GM19468 (cell line): Measurements from ENCODE around the gene ARRB2.

Source experiments
- ATAC-seq: cut with Tn5 transposase; IDR thresholded peaks from one replicate; pipeline ENCODE4 v1.9.1; 2021; ENCODE audit warnings: mild to moderate bottlenecking, moderate library complexity, moderate number of reproducible peaks; ENCODE audit not compliant: unreplicated experiment; ENCODE audit errors: extremely low read depth

Gene ARRB2

GRCh38 chr17:4722678-4723240 is 12.3 kb downstream of the ARRB2 start:
- no peak for ATAC-seq

DNA sequence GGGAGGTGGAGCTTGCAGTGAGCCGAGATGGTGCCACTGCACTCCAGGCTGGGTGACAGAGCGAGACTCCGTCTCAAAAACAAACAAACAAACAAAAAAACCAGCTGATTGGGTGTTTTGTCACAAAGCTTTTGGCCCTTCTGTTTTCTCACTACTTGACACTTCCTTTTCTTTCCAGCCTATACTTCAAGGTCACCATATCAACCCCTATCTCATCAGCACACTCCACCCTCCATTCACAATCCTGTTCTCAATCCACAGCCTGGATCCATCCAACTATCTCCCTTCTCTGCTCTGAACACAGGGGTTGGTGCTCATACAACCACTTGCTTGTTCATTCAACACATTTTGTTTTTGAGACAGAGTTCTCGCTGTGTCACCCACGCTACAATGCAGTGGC is 14.2 kb downstream of the ARRB2 start:
- ATAC-seq: no peak

DNA sequence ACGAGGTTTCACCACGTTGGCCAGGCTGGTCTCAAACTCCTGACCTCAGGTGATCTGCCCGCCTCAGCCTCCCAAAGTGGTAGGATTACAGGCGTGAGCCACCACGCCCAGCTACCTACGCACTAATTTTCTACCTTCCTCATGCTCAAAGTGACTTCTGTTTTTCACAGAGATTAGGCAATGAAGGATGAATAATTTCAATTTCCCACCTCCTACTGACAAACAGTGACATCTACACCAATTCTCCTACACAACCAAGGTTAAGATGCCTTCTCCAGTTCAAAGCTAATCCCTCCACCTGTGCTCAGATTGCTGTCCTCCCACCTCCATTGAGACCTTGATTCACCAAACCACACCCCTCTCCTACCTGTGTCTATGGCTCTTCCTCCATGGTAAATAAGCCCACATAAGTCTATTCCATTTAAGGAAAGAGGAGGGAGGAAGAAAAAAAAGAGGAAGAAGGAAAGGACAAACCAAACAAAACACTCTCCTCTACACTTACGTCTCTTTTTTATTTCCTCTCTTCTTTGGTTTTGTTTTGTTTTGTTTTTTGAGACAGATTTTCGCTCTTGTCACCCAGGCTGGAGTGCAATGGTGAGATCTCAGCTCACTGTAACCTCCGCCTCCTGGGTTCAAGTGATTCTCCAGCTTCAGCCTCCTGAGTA is 15.3 kb downstream of the ARRB2 start:
- no peak for ATAC-seq

- no peak for ATAC-seq
Observed at GRCh38 chr17:4728124-4728523, 17.7 kb downstream of the ARRB2 start.

- no peak for ATAC-seq
Observed at GRCh38 chr17:4733073-4733531, 22.7 kb downstream of the ARRB2 start.

DNA sequence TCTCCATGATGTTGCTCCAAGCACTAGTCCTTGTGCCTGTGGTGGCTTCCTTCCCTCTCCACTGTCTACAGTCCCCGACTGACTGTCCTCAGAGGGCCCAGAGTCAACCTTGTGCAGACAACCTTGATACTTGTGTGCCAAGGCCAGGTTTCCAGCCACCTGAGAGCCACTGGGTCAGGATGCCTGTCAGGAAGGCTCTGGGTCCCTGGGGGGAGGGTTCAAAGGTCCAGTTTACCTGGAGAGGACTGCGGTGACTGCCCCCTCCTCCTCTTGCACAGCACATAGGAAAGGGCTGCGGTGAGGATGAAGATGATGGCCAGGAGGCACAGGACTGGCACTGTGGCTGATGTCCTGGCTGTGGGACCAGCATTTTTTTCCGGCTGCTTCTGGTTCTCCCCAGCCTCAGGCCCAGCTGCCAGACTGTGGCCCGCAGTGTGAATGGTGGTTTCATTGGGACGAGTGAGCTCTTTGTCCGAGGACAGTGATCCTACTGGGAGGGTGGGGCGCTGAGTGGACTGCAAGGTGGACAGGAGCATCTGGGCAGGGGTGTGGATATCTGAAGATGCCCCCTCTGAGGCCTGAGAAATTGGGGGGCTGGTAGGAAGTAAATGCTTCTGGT is 24.5 kb downstream of the ARRB2 start:
- no peak for ATAC-seq

DNA sequence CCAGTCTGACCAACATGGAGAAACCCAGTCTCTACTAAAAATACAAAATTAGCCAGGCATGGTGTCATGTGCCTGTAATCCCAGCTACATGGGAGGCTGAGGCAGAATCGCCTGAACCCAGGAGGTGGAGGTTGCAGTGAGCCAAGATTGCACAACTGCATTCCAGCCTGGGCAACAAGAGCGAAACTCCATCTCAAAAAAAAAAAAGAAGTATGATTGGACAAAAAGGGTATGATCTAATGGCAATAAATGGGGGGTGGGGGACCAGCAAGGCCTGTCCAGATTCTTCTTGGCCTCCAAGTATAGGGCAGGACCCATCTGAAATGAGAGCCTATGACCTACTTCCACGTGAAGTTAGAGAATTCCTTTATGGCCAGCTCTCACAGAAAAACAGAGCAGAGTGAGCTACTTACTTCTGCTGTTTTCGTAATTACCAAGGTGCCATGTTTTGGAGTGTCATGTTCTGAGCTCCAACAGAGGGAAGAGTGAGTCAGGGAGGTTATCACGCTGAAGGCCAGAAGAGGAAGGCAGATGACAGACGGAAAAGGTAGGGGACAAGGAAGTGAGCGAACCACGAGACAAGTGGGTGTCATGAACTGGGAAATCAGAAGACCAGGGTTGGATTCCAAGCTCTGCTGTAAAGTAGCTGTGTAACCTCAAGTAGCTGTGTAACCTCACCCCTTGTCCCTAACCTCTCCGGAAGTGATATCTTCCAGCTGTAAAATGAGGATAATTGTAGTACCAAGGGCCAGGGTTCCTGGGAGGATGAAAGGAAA is 25.6 kb downstream of the ARRB2 start:
- ATAC-seq: no peak

- no peak for ATAC-seq
Observed at GRCh38 chr17:4738136-4739121, 28.0 kb downstream of the ARRB2 start.

DNA sequence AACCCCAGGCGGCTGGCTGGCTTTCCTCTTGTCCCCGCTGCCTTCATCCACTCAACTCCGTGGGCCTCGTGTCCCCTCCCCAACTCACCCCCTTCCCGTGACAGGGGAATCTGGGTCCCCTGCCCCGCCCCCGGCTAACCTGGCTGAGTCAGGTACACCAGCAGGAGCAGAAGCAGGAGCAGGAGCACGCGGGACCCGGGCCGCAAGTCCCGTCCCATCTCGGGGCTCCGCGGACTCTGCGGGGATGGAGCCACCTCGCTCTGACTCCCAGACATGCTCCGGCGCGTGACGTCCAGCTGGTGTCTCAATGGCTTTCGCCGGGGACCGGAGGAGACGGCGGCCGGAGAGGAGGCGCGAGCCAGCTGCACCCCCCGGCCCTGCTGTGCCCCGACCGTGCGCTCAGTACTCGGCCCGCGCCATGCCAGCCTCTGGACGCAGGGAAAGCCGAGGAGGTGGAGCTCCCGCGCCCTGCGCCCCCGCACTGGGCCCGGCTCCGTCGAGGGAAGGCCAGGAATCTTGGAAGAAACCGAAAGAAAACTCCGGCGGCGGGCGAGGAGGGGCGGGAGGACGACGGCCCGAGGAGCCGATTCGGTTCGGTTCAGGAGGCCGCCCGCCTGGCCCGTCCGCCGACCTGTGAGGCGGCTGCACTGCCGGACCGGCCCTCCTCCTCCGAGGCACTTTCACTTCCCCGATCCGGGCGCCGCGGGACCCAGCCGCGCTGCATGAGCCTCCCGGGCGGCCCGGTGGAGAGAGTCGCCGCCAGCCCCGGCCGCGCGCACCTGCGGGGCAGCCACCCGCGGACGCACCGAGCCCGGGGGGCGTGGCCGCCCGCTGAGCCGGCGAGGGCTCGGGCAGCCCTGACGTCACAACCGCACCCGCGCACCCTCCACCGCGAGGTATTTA is 28.9 kb downstream of the ARRB2 start, which contains the start of the genes CXCL16 and ZMYND15:
Gene CXCL16 (minus strand): TSS at position 807 of the 903 bp plus-strand sequence. CDS start 589 bp downstream, at position 218.
Gene ZMYND15 (plus strand): TSS at position 712 of the 903 bp plus-strand sequence. CDS start 716 bp downstream, outside the sequence.
- no peak for ATAC-seq

DNA sequence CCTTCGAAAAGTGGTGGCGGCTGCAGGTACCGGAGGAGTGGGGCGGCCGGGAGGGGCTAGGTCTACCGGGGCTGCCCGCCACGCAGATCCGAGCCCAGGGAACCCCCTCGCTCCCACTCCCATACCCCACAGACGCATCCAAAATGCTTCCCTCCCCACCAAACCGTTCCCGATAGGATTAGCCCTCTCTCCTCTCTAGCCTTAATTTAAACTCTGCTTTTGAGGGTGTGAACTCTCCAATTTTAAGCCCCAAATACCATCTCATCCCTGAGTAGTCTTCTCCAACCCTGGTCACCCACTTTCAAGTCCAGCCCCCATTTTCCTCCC is 29.6 kb downstream of the ARRB2 start:
- ATAC-seq: no peak

DNA sequence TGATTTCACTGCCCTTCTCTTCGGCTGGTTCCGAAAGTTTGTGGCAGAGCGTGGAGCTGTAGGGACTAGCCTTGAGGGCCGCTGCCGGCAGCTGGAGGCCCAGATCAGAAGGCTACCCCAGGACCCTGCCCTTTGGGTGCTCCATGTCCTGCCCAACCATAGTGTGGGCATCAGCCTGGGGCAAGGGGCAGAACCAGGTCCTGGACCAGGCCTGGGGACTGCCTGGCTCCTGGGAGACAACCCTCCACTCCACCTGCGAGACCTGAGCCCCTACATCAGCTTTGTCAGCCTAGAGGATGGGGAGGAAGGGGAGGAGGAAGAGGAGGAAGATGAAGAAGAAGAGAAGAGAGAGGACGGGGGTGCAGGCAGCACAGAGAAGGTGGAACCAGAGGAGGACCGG is 30.2 kb downstream of the ARRB2 start:
- no peak for ATAC-seq

DNA sequence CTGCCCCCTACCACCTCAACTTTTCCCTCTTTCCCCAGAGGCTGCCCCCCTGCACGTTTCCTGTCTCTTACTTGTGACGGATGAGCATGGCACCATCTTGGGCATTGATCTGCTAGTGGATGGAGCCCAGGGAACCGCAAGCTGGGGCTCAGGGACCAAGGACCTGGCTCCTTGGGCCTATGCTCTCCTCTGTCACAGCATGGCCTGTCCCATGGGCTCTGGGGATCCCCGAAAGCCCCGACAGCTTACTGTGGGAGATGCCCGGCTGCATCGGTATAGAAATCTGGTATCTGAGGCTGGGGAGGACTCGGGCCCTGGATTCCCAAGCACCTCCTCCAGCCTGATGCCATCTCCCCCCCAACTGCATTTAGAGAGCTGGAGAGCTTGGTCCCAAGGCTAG is 31.1 kb downstream of the ARRB2 start:
- ATAC-seq: no peak

- no peak for ATAC-seq
Observed at GRCh38 chr17:4742133-4742532, 31.7 kb downstream of the ARRB2 start.

- no peak for ATAC-seq
Observed at GRCh38 chr17:4742629-4743028, 32.2 kb downstream of the ARRB2 start.

- no peak for ATAC-seq
Observed at GRCh38 chr17:4743216-4743615, 32.8 kb downstream of the ARRB2 start.

DNA sequence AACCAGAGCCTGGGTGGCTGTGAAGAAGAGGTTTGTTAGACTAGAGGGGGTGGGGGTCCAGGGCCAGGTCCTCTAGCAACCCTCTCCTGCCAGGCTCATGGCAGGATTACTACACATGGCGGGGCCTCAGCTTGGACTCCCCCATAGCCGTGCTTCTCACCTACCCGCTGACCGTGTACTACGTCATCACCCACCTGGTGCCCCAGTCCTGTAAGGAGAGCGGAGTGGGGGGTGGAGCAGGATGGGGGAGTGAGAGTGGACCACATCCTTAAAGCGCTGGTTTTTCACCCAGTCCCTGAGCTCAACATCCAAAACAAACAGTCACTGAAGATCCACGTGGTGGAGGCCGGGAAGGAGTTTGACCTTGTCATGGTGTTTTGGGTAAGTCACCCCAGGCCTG is 33.5 kb downstream of the ARRB2 start:
- ATAC-seq: no peak

- ATAC-seq: no peak
Observed at GRCh38 chr17:4744999-4745969, 34.9 kb downstream of the ARRB2 start.

- ATAC-seq: no peak
Observed at GRCh38 chr17:4747847-4748246, 37.4 kb downstream of the ARRB2 start.
